ENCODE data around the gene STAT3.
A peak's percentile ranks its signal among the peaks of the same experiment; 100 is the strongest.
"Not testable (repeated sequence)": the region's sequence is repeated elsewhere in the genome, so short reads cannot be mapped to it uniquely, and the experiment has no call there.

Gene STAT3

DNA sequence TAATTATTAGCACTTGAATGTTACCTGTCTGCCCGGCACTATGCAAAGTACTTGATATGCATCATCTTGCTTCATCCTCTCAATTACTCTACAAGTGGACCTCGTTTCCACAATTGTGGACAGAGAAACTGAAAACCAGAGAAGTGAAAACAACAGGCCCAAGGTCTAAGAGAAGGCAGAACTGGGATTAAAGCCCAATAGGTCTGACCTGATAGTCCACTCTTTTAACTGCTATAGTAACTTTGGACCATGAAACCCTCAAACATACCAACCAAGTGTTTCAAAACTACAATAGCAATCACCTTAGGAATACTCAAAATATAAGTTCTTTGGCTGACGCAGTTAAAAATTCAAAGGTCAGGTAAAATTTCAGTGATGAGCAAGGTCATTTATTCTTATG is 7.3 kb downstream of the STAT3 start:
- no peak for DNase-seq (ENCODE audit: low read depth)

GRCh38 chr17:42378959-42379594 is 9.2 kb downstream of the STAT3 start:
- no peak for DNase-seq (ENCODE audit: low read depth)

- DNase-seq (ENCODE audit: low read depth) = no peak
These were observed 9.8 kb downstream of the STAT3 start for GRCh38 chr17:42378359-42378958.

DNA sequence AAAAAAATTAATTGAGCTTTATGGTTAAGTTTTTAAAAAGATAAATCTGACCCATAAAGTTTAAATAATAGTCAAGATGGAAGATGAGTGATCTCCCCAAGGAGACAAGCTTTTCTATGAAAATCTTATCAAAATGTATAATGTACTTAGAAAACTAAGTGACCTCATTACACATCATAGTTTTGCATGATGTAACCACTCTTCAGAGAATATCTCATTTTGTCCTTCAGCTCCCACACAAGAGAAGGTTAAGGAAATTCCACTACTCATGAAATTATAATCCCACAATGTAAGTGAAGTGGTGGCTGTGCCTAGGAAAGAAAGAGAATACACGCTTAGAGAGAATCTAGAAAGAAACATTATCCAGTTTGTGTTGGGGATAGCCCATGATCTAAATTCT is 14.3 kb downstream of the STAT3 start:
- DNase-seq (ENCODE audit: low read depth) = no peak

DNA sequence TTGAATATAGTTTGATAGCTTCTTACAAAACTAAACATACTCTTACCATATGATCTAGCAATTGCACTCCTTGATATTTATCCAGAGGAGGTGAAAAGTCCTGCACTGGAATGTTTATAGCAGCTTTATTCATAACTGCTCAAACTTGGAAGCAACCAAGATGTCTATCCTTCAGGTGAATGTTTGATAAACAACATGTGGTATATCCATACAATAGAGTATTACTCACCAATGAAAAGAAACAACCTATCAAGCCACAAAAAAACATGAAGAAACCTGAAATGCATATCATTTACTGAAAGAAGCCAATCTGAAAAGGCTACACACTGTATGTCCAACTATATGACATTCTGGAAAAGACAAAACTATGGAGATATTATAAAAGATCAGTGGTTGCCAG is 16.1 kb downstream of the STAT3 start:
- no peak for DNase-seq (ENCODE audit: low read depth)

GRCh38 chr17:42368797-42369561 is 19.3 kb downstream of the STAT3 start:
- DNase-seq (ENCODE audit: low read depth) = not testable (repeated sequence)

DNA sequence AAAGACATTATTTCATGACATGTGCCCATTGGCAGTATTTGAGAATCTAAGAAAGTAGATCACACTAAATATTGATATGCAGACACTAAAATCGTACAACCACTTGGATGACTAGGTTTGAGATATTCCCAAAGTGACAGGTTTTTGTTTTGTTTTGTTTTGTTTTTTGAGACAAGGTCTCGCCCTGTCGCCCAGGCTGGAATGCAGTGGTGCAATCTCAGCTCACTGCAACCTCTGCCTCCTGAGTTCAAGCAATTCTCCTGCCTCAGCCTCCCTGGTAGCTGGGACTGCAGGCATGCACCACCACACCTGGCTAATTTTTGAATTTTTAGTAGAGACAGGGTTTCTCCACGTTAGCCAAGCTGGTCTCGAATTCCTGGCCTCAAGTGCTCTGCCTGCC is 19.9 kb downstream of the STAT3 start:
- not testable (repeated sequence) for DNase-seq (ENCODE audit: low read depth)

DNA sequence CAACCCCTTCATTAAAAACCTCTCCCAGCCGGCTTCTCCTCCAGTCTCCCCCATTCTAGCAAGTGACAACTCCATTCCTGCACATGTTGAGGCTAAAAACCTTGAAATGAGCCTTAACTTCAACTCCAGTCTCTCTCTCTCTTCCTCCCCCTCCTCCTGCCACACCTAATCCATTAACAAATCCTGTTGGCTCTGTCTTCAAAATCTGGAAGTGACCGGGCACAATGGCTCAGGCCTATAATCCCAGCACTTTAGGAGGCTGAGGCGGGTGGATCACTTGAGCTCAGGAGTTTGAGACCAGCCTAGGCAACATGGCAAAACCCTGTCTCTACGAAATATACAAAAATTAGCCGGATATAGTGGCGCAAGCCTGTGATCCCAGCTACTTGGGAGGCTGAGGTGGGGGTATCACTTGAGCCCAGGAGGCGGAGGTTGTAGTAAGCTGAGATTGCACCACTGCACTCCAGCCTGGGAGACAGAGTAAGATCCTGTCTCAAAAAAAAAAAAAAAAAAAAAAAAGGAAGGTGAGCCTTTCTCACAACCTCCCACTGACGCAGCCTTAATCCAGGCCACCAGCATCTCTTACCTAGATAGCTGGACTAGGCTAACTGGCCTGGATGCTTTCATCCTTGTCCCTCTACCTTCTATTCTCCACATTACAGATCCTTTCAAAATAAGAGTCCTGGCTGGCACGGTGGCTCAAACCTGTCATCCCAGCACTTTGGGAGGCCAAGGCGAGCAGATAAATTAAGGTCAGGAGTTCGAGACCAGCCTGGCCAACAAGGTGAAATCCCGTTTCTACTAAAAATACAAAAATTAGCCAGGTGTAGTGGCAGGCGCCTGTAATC is 21.8 kb downstream of the STAT3 start:
- not testable (repeated sequence) for DNase-seq (ENCODE audit: low read depth)

DNA sequence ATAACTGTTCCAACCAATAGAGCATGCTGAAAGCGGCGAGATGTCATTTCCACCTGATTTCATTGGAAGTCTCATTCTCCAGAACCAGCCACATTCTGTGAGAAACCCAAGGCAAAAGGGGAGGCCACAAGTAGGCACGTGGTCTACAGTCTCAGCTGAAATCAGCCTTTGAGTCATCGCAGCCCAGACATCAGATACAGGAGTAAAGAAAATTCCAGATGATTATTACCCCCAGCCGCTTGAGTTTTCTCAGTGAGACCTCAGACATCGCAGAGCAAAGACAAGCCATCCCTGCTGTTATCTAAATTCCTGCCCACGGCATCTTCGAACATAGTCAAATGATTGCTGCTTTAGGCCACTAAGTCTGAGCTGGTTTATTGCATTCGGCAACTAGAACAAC is 23.1 kb downstream of the STAT3 start:
- no peak for DNase-seq (ENCODE audit: low read depth)

- no peak for DNase-seq (ENCODE audit: low read depth)
These were observed 24.3 kb downstream of the STAT3 start for GRCh38 chr17:42363767-42364585.

DNA sequence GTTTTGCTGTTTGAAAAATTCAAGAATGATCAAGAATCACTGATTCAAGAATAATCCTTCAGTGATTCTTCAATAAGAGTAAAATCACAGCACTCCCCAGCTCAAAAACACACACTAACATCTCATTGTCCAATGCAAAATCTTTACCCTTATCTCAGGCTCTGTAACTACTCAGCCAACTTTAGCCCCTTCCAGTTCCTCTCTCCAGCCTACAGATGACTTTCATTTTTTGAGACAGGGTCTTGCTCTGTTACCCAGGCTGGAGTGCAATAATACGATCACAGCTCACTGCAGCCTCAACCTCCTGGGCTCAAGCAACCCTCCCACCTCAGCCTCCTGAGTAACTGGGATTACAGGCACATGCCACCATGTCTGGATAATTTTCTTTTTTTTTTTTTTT is 25.0 kb downstream of the STAT3 start:
- no peak for DNase-seq (ENCODE audit: low read depth)

- no peak for DNase-seq (ENCODE audit: low read depth)
These were observed 25.8 kb downstream of the STAT3 start for GRCh38 chr17:42362245-42362961.

DNA sequence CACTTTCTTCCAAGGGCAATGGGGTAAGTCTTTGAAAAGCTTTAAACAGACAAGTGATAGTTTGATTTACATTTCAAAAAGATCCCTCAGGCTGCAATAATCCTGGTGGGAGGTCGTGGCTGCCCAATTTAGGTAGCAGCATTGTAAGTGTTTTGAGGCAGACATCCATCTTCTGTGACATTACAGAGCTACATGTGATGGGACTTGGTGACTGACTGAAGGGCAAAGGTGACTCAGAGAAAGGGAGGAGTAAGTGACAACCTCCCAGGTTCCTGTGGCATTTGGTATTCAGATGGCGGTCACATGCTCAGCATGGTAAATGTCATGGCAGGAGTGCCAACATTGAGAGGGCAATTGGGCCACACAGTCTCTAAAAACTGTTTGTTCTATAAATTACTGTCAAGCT is 26.5 kb downstream of the STAT3 start:
- no peak for DNase-seq (ENCODE audit: low read depth)

DNA sequence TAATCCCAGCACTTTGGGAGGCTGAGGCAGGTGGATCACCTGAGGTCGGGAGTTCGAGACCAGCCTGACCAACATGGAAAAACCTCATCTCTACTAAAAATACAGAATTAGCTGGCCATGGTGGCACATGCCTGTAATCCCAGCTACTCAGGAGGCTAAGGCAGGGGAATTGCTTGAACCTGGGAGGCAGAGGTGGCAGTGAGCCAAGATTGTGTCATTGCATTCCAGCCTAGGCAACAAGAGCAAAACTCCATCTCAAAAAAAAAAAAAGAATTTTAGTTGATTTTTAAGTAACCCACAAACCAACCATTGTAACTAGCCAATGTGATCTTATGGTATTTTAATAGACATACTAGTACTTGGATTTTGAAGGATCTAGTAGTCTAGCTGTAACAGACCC is 27.9 kb downstream of the STAT3 start:
- not testable (repeated sequence) for DNase-seq (ENCODE audit: low read depth)

DNA sequence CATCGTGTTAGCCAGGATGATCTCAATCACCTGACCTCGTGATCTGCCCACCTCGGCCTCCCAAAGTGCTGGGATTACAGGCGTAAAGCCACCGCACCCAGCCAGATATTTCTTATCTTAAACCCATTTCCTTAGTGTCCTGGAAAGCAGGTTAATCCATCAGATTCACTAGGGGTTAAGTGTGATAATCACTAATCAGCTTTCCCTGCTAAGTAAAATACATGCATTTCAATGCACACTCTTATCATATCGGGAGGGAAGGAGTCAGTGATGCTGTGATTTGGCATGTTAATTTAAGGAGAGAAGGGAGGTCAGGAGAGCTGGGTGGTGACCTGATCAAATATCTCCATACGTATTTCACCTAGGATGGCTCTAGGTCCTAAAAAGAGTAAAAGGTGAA is 29.1 kb downstream of the STAT3 start:
- DNase-seq (ENCODE audit: low read depth) = no peak

GRCh38 chr17:42358434-42358833 is 29.8 kb downstream of the STAT3 start:
- no peak for DNase-seq (ENCODE audit: low read depth)

DNA sequence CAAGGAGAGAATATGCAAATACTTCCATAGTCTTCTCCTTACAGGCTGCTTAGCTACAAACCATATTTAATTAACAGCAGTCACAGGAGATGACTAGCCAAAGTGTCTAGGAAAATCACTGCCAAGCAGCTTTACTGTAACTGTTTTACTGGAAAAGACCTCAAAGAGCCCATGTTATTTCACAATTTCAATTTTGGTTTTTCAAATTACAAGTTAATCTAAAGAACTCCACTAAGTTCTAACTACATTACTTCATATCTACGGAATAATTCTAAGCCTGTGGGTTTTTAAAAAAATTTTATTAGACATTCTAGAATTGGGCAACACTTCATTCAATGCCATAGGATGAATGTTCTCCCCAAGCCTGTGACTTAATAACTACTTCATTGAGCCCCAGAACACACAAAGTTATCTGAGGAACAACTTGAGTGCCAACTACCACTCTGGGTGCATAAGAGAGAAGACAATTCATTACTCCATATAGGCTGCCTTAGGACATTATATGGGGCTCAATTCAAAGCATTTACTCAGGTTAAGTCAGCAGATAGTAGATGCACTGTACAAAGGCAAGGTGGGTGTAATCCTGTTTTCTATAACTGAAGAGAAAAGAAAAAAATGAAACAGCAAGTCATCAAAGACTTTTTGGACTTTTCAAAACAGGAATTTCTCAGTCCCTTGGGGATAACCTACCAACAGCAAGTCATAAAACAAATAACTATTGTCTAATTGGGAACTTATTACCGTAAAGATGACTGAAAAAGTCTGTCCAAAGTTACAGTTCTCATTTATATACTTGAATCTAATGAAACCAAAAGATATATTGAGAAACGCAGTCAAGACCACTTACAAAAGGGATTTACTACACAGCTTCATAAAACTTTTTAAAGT is 33.0 kb downstream of the STAT3 start:
- DNase-seq (ENCODE audit: low read depth) = peak; percentile 65

DNA sequence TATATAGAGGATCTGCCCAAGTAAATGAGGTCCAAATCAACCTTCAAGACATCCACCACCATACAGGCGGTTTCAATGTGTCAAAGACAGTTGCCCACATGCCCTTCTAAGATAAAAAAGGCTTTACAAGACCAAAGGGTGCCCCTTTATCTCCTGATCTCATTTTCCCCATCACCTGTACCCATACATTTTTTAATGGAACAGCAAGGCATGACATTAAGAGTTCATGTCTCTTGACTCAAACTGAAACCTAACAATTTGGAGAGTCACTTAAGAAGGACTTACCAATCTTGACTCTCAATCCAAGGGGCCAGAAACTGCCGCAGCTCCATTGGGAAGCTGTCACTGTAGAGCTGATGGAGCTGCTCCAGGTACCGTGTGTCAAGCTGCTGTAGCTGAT is 40.1 kb downstream of the STAT3 start:
- DNase-seq (ENCODE audit: low read depth) = no peak

- DNase-seq (ENCODE audit: low read depth) = no peak
These were observed 40.6 kb downstream of the STAT3 start for GRCh38 chr17:42347606-42348005.

GRCh38 chr17:42347198-42347597 is 41.0 kb downstream of the STAT3 start:
- DNase-seq (ENCODE audit: low read depth) = peak; percentile 80
